Kidney capillary endothelial cell (primary cell): Measurements from ENCODE around the gene HAUS1.
"Not testable (repeated sequence)": the region's sequence is repeated elsewhere in the genome, so short reads cannot be mapped to it uniquely, and the experiment has no call there.

ENCODE experiments used
- DNase-seq: peaks from one replicate; pipeline ENCODE4 v3.0.0-alpha.2; 2018; ENCODE audit warnings: low spot score

Gene HAUS1

DNA sequence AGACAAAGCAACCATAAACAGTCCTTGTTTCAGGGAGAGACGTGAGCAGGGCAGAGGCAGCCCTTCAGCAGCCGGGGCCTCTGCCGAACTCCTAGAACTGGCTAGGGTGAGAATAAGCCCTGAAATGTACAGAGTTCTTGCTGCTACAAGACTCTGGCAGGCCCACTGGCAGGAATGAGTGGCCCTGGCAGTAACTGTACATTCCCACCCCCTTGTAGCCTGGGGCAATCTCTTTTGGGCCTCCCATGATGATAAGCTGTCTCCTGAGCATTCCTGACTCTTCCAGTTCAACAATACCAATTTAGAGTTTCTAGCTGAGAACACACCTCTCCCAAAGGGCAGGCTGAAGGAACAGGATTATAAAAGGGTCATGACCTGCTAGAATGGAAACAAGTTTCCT, 54.3 kb downstream of the HAUS1 start:
- no peak for DNase-seq

DNA sequence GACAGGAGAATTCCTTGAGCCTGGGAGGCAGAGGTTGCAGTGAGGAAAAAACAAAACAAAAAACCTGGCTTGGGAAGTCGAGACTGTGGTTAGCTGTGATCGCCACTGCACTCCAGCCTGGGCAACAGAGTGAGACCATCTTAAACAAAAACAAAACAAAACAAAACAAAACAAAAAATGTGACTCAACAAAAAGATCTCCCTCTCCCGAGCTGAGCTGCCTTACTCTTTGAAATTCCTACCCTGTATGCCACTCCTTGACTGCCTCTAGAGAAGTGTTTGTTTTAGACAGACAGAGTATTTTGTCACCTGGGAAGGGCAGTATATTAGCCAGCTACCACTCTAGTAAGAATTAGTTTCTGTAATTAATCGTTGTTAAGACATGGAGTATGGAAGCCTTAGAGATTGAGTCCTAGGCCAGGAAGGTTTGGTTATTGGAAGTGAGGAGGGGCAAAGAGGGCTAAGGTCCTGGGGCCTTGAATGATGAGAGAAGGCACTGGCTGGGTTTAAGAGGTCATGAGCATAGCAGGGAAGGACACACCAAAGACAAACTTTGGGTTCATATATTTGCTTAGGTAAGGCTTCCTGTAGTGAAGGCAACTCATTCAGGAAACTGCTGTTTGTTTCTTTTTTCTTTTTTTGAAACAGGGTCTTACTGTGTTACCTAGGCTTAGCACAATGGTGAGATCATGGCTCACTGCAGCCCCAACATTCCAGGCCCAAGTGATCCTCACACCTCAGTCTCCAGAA, 56.0 kb downstream of the HAUS1 start:
- no peak for DNase-seq

DNA sequence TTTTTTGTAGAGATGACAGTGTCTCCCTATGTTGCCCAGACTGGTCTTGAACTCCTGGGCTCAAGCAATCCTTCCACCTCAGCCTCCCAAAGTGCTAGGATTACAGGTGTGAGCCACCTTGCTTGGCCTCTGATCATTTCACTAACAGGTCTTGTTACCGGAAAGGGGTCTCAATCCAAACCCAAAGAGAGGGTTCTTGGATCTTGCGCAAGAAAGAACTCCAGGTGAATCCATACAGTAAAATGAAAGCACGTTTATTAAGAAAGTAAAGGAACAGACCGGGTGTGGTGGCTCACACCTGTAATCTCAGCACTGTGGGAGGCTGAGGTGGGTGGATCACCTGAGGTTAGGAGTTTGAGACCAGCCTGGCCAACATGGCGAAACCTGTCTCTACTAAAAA, 56.7 kb downstream of the HAUS1 start:
- not testable (repeated sequence) for DNase-seq

DNA sequence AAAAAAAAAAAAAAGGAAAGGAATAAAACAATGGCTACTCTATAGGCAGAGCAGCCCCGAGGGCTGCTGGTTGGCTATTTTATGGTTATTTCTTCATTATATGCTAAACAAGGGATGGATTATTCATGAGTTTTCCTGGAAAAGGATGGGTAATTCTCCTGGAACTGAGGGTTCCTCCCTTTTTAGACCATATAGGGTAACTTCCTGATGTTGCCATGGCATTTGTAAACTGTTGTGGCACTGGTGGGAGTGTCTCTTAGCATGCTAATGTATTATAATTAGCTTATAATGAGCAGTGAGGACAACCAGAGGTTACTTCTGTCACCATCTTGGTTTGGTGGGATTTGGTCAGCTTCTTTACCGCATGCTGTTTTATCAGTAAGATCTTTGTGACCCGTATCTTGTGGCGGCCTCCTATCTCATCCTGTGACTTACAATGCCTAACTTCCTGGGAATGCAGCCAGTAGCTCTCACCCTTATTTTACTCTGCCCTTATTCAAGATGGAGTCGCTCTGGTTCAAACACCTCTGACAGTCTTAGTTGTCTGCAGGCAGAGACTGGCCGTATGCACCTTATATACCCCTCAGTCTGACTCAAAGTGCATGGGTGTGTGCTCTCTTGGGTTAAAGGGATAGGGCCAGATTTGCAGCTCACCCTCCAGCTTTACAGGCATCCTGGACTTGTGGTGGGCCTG, 57.7 kb downstream of the HAUS1 start:
- DNase-seq = no peak

DNA sequence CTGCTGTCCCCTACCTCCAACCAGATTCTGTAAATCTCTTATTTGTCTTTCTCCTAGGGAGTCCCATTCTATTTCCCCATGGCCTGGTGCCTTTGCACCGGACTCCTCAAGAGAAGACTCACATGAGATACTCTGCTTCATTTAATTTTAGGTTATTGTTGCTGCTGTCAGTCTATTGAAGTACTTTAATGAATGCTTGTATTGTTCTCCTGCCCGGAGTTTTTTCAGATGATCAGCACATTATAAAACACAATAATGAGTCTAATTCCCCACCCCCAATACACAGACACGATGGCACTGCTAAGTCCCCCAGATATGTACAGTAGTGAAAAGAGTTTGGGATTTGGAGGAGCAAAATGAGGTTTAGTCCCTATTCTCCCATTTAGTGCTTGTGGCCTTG, 58.9 kb downstream of the HAUS1 start:
- no peak for DNase-seq

DNA sequence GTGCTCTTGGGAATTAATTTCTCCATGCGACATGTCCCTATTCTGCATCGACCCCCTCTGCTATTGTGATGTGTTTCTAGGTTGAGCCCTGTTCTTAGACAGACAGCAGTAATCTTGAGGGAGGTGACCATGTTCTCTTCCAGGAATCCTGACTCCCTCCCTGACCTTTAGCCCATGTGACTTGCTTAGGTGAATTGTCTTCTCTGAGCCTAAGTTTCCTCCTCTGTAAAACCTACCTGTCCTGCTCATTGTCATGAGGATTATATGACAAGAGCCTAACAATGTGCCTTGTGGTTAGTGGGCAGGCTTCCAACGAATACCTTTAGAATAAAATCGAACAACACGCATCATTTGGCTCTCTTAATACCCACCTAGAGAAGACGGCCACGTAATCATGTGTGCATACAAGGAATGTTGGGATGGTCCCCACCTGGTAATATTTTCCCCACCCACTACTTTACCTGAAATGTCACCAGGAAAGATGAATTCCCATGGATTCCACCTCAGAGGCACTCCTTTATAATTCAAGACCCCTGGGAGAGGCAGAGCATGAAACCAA, 59.8 kb downstream of the HAUS1 start:
- no peak for DNase-seq

DNA sequence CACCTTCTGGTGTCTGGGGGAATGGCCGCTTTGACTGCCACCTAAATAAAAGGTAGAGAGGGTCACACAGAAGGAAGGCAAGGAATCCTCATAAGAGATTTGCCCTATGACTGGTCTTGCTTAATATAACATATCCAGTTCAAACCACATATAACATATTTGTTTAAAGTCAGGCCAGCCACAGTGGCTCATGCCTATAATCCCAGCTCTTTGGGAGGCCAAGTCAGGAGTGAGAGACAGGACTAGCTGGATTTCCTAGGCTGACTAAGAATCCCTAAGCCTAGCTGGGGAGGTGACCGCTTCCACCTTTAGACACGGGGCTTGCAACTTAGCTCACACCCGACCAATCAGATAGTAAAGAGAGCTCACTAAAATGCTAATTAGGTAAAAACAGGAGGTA, 60.3 kb downstream of the HAUS1 start:
- not testable (repeated sequence) for DNase-seq

DNA sequence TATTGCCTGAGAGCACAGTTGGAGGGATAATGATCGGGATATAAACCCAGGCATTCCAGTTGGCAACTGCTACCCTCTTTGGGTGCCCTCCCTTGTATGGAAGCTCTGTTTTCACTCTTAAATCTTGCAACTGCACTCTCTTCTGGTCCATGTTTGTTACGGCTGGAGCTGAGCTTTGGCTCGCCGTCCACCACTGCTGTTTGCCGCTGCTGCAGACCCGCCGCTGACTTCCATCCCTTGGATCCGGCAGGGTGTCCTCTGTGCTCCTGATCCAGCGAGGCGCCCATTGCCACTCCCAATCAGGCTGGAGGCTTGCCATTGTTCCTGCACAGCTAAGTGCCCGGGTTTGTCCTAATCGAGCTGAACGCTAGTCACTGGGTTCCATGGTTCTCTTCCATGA, 60.7 kb downstream of the HAUS1 start:
- DNase-seq = no peak

DNA sequence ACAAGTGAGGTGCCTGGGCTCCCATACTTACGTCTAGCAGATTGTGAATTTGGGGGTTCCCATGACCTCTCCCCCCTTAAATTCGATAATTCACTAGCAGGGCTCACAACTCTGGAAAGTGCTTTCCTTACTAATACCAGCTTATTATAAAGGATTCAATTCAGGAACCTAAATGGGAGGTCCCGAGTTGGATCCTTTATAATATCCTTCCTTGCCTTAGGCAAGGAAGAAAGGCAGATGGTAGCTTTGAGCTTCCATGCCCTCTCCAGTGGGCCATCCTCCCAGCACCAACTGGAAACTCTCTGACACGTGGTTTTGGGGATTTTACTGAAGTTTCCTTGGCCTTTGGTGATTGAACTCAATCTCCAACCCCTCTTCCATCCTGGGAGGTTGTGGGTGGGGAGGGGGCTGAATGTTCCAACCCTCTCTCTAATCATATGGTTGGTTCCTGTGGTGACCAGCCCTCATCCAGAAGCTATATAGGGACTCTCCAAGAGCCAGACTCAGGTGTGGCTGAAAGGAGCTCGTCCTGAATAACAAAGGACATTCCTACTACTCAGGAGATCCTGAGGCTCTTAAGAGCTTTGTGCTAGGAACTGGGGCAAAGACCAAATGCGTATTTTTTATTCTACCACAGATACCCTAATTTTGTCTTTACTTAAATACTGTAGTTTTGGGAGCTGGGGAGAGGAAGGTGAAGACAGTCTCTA, 62.2 kb downstream of the HAUS1 start:
- DNase-seq = no peak

DNA sequence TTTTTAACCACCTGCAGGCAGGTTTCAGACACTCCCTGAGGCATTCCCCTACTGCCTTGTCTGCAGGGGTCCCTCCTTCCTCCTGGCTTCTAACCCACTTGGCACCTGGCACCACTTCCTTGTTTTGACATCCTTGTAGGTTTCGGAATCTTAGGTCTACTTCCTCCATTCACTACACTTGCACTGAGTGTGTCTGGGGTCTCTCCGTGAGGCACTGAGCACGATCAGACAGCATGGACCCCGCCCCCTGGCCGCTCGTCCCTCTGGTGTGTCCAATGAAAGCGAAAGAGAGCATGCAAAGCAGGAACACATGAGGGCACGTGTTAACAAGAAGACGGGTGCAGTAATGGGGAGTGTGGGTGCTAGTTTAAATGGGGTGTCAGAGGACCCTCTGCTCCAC, 63.8 kb downstream of the HAUS1 start:
- no peak for DNase-seq

DNA sequence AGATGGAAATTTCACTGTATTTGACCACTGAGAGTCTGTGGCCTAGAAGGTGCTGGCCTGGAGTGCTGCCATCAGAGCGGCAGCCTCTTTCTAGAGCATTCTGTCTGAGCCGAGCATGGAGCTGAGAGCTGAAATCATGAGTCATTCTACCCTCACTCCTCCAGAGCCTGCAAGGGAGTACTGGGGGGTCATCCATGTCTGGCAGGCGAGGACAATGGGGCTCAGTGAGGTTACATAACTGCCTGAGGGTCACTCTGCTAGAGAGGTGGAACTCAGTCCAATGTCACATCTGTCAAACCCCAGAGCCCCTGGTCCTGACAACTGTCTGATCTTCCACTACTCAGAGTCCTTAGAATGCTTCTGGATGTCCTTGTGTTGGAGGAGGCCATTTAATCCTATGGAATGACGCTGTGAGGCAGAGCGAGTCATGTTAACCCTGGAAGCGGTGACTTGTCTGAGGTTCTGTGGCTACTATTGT, 65.3 kb downstream of the HAUS1 start:
- peak; percentile 75 for DNase-seq

DNA sequence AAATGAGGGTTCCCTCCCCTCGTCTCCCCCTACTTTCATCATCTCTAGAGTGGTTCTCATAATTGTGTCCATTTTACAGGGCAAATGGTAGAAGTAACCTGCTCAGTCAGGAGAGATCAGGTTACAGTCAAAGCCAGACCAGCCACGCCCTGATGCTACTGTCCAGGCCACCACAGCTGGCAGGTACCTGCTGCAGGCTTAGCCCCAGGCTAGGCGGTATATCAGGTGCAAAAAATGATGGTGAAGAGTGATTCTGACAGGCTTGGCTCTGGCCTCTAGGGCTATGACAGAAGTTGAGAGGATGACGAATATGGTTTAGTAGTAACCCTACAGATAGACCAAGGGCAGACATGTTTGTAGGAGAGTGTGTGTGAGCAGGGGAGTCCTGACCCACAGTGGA, 67.1 kb downstream of the HAUS1 start:
- no peak for DNase-seq

DNA sequence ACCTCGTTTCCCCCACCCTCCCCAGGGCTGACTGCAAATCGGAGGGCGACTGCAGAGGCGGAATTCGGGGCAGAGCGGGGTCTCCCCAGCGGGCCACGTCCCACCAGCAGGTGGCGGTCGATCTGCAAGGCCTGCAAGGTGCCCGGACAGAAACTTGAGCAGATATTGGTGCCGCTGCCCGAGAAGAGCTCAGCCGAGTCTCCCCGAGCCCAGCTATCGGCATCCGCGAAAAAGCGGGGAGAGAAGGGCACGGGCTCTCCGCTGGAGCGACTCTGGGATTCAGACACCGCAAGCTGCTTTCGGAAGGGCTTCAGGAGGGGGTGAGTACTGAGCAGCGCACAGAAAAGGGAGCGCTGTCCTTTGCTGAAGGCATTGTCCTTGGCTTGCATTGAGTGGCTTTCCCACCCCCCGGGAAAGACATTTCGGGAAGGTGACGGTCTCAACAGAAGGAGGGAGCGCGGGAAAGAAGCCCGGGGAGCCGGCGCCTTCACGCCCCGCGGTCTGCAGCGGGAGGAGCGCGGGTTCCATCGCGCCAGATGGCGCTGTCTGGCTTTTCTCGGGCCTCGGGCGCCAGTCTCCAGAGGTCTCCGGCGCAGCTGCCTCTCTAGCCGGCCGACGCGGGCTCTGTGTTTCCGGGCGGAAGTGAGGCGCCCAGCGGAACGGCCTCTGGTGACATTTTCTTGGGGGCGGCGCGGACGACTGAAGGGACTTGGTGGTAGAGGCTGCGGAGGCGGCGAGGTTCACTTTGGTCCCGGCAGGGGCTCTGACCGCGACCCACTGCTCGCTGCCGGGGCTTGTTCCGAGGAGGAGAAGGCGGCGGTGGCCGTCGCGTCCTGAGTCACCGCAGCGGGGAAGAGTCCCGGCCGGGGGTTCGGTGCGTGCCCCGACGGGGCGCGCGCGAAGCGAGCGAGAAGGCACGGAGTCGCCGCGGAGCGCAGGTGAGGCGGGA, 69.5 kb downstream of the HAUS1 start:
- DNase-seq = peak; percentile 83

DNA sequence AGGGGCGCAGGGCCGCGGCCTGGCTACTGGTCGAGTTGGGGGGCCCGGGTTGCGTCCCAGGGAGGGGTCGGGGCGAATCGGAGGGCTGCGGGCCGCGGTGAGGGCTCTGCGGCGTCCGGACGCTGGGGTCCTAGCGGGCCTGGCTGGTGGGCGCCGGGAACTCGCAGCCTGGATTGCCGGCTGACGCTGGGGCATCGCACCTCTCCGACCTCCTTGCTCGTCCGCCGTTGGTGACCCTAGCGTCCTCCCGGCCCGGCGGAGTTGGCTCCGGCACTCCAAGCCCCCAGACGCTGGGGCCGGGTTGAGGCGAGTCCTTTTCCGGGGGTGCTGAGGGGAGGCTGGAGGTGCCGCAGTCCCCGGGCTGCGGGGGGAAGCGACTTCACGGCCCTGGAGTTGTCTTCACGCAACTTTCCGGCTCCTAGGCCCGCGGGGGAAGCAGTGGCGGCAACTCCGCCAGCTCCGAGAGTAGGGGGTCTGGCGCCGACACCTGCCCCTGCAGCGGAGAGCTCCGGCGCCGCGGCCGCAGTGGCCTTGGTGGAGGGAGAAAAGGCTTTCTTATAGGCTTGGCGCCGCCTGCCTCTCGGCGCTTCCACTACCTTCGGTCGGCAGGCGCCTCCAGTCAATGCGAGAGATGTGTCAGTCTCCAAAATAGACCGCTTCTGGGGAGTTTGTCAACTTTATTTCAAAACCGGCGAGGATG, 70.3 kb downstream of the HAUS1 start:
- peak; percentile 25 for DNase-seq

DNA sequence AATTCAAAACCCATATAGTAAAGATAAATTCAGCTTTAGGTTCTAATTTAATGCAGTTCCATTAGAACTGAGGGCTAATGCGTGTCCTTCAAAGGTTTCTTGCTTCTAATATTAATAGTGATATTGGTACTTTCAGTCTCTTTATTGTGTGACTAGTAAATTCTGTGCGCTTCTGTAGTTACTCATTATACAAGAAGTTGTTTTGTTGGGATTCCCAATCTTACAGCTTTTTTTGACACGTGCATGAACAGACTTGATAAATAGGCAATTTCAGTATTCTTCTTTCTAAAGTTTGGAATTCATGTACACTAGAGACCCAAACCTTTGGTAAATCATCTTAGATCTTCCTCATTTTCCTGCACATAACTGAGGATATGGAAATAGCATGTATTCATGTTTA, 71.8 kb downstream of the HAUS1 start:
- DNase-seq = no peak
